GM18499 (cell line): Measurements from ENCODE around the gene PDAP1.
"Not testable (repeated sequence)": the region's sequence is repeated elsewhere in the genome, so short reads cannot be mapped to it uniquely, and the experiment has no call there.

Experiments used
- ATAC-seq: cut with Tn5 transposase; IDR thresholded peaks from one replicate; pipeline ENCODE4 v1.9.1; 2021; ENCODE audit warnings: moderate number of reproducible peaks; ENCODE audit not compliant: insufficient read depth, unreplicated experiment

PDAP1 gene

GRCh38 chr7:99428972-99429566 lies 20.7 kb upstream of the PDAP1 start:
- ATAC-seq, result no peak

GRCh38 chr7:99424932-99425730 lies 16.7 kb upstream of the PDAP1 start:
- ATAC-seq, result no peak

GRCh38 chr7:99422625-99423024 lies 14.2 kb upstream of the PDAP1 start:
- no peak for ATAC-seq

GRCh38 chr7:99422186-99422585 lies 13.8 kb upstream of the PDAP1 start:
- ATAC-seq, result no peak

GRCh38 chr7:99420986-99421385 lies 12.6 kb upstream of the PDAP1 start:
- no peak for ATAC-seq

- ATAC-seq, result no peak
Observed at GRCh38 chr7:99420213-99420612, 11.8 kb upstream of the PDAP1 start.

- ATAC-seq, result no peak
Observed at GRCh38 chr7:99419323-99420021, 11.1 kb upstream of the PDAP1 start.

GRCh38 chr7:99418260-99418659 lies 9.9 kb upstream of the PDAP1 start:
- no peak for ATAC-seq

GRCh38 chr7:99415513-99416127 lies 7.2 kb upstream of the PDAP1 start:
- ATAC-seq, result not testable (repeated sequence)

- ATAC-seq, result no peak
Observed at GRCh38 chr7:99410635-99411034, 2.2 kb upstream of the PDAP1 start.

GRCh38 chr7:99409806-99410205 lies 1.4 kb upstream of the PDAP1 start:
- no peak for ATAC-seq

GRCh38 chr7:99409192-99409572 lies 785 bp upstream of the PDAP1 start:
- no peak for ATAC-seq

GRCh38 chr7:99407872-99408378 lies 472 bp downstream of the PDAP1 start:
- no peak for ATAC-seq

- no peak for ATAC-seq
Observed at GRCh38 chr7:99406557-99406956, 1.8 kb downstream of the PDAP1 start.

- no peak for ATAC-seq
Observed at GRCh38 chr7:99404977-99405320, 3.4 kb downstream of the PDAP1 start.

GRCh38 chr7:99404235-99404976 lies 4.0 kb downstream of the PDAP1 start:
- no peak for ATAC-seq

GRCh38 chr7:99403764-99404163 lies 4.6 kb downstream of the PDAP1 start:
- no peak for ATAC-seq

GRCh38 chr7:99402854-99403253 lies 5.5 kb downstream of the PDAP1 start:
- ATAC-seq, result no peak

GRCh38 chr7:99399597-99399996 lies 8.8 kb downstream of the PDAP1 start:
- no peak for ATAC-seq

GRCh38 chr7:99398891-99399445 lies 9.4 kb downstream of the PDAP1 start:
- ATAC-seq, result no peak
